ENCODE results near the gene CALHM4. TPM values are rescaled to one million over a fixed set of nuclear protein-coding genes. Genes with fewer than 3 reads are reported as not detected.

CALHM4 gene
- total and polyA plus RNA-seq, 4 donors, result not detected

GRCh38 chr6:116562019-116562403 lies 8.5 kb downstream of the CALHM4 start (continued):
- TF ChIP-seq CTCF (IDR thresholded peaks at IDR 0.05; ENCODE audit: low read depth, low read length, missing input control) (no peak), GABPA (IDR thresholded peaks at IDR 0.05 in 1 of 2, conservative IDR thresholded peaks at IDR 0.05 in 1 of 2) (no peak), JUND (IDR thresholded peaks at IDR 0.05) (no peak), ATF3 (IDR thresholded peaks at IDR 0.05) (no peak), RAD21 (IDR thresholded peaks at IDR 0.05) (no peak), EGR1 (IDR thresholded peaks at IDR 0.05; ENCODE audit: low read depth in 2 of 2) (no peak), FOXA2 (IDR thresholded peaks at IDR 0.05) (no peak), RXRA (IDR thresholded peaks at IDR 0.05) (no peak), FOXA1 (IDR thresholded peaks at IDR 0.05) (no peak), HNF4A (conservative IDR thresholded peaks at IDR 0.05) (no peak)

GRCh38 chr6:116562614-116563013 lies 9.1 kb downstream of the CALHM4 start:
- peak; percentile 11 for TF ChIP-seq YY1 (IDR thresholded peaks at IDR 0.05)
- no peak for TF ChIP-seq ZBTB33 (IDR thresholded peaks at IDR 0.05)
- peak; percentile 53 for TF ChIP-seq NR2F2 (IDR thresholded peaks at IDR 0.05)
- H3K4me3 ChIP-seq (ENCODE audit: low read depth in 1 of 3, low read length in 3 of 3), result no peak overlapping the region
- H3K36me3 ChIP-seq (ENCODE audit: control insufficient read depth in 4 of 4, insufficient read depth in 3 of 4, low read depth in 1 of 4, low read length in 3 of 4), result no peaks in the 10 kb centered on the region
- 71% methylated on average over 3 of the region's 3 CpGs for WGBS
- H3K27me3 ChIP-seq (ENCODE audit: control insufficient read depth in 4 of 4, insufficient read depth in 4 of 4, low read length in 3 of 4), result peaks cover 0 to 3% (median 0%) of the 10 kb centered on the region in 4 donors
- no peak for DNase-seq (ENCODE audit: low spot score)
- H3K9ac ChIP-seq (ENCODE audit: low read depth in 1 of 2, low read length in 2 of 2), result no peak overlapping the region
- peaks cover 0 to 8% (median 2%) of the 10 kb centered on the region in 4 donors for H3K4me1 ChIP-seq (ENCODE audit: control insufficient read depth in 4 of 4, insufficient read depth in 4 of 4, low read length in 3 of 4)
- no peaks in the 10 kb centered on the region for H3K9me3 ChIP-seq (ENCODE audit: control insufficient read depth in 4 of 4, low read length in 3 of 4)
- peak overlapping the region in 1 of 2 donors; percentile 13 for H3K27ac ChIP-seq (ENCODE audit: low read depth in 1 of 2, low read length in 2 of 2)

GRCh38 chr6:116563830-116564229 lies 10.3 kb downstream of the CALHM4 start:
- Histone ChIP-seq H3K9ac (ENCODE audit: low read depth in 1 of 2, low read length in 2 of 2) (no peak overlapping the region), H3K4me3 (ENCODE audit: low read depth in 1 of 3, low read length in 3 of 3) (no peak overlapping the region), H3K36me3 (ENCODE audit: control insufficient read depth in 4 of 4, insufficient read depth in 3 of 4, low read depth in 1 of 4, low read length in 3 of 4) (no peaks in the 10 kb centered on the region), H3K4me1 (ENCODE audit: control insufficient read depth in 4 of 4, insufficient read depth in 4 of 4, low read length in 3 of 4) (peaks cover 0 to 8% (median 2%) of the 10 kb centered on the region in 4 donors), H3K27ac (ENCODE audit: low read depth in 1 of 2, low read length in 2 of 2) (no peak overlapping the region), H3K9me3 (ENCODE audit: control insufficient read depth in 4 of 4, low read length in 3 of 4) (no peaks in the 10 kb centered on the region), H3K27me3 (ENCODE audit: control insufficient read depth in 4 of 4, insufficient read depth in 4 of 4, low read length in 3 of 4) (peaks cover 0 to 3% (median 0%) of the 10 kb centered on the region in 4 donors)
- WGBS, result 90% methylated on average over 9 of the region's 9 CpGs
- no peak for DNase-seq (ENCODE audit: low spot score)
- no peak for TF ChIP-seq RAD21 (IDR thresholded peaks at IDR 0.05)
- no peak for TF ChIP-seq SP1 (IDR thresholded peaks at IDR 0.05)
- TF ChIP-seq ATF3 (IDR thresholded peaks at IDR 0.05), result no peak
- no peak for TF ChIP-seq REST (IDR thresholded peaks at IDR 0.05)
- TF ChIP-seq RXRA (IDR thresholded peaks at IDR 0.05), result no peak
- TF ChIP-seq JUND (IDR thresholded peaks at IDR 0.05), result no peak
- TF ChIP-seq NR2F2 (IDR thresholded peaks at IDR 0.05), result no peak
- TF ChIP-seq HNF4A (conservative IDR thresholded peaks at IDR 0.05), result no peak
- TF ChIP-seq ZBTB33 (IDR thresholded peaks at IDR 0.05), result no peak
- no peak for TF ChIP-seq EGR1 (IDR thresholded peaks at IDR 0.05; ENCODE audit: low read depth in 2 of 2)
- TF ChIP-seq CTCF (IDR thresholded peaks at IDR 0.05; ENCODE audit: low read depth, low read length, missing input control), result no peak
- no peak for TF ChIP-seq FOXA2 (IDR thresholded peaks at IDR 0.05)
- TF ChIP-seq YY1 (IDR thresholded peaks at IDR 0.05), result no peak
- TF ChIP-seq FOXA1 (IDR thresholded peaks at IDR 0.05), result no peak
- no peak for TF ChIP-seq MAX (IDR thresholded peaks at IDR 0.05)

Data from liver (tissue), 9 donors.